Measurements from ENCODE around the gene XAGE2.
"Not testable (repeated sequence)": the region's sequence is repeated elsewhere in the genome, so short reads cannot be mapped to it uniquely, and the experiment has no call there.

XAGE2 gene

GRCh38 chrX:52368368-52369055 is at the start of gene XAGE2:
TSS of gene XAGE2 (plus strand) at chrX:52369021. CDS start at chrX:52370015, 994 bp downstream.
- no peak for FAIRE-seq

GRCh38 chrX:52337410-52337809 is 31.4 kb upstream of the XAGE2 start:
- no peak for FAIRE-seq

- no peak for FAIRE-seq
These were observed 27.3 kb upstream of the XAGE2 start for GRCh38 chrX:52341493-52341892.

GRCh38 chrX:52343131-52343530 is 25.7 kb upstream of the XAGE2 start:
- not testable (repeated sequence) for FAIRE-seq

GRCh38 chrX:52345402-52345801 is 23.4 kb upstream of the XAGE2 start:
- FAIRE-seq: not testable (repeated sequence)

- FAIRE-seq: no peak
These were observed 22.4 kb upstream of the XAGE2 start for GRCh38 chrX:52346174-52347165.

- FAIRE-seq: no peak
These were observed 19.1 kb upstream of the XAGE2 start for GRCh38 chrX:52349681-52350080.

- no peak for FAIRE-seq
These were observed 16.3 kb upstream of the XAGE2 start for GRCh38 chrX:52352551-52352950.

- FAIRE-seq: no peak
These were observed 15.0 kb upstream of the XAGE2 start for GRCh38 chrX:52353838-52354237.

- no peak for FAIRE-seq
These were observed 13.7 kb upstream of the XAGE2 start for GRCh38 chrX:52355108-52355507.

- FAIRE-seq: no peak
These were observed 9.1 kb upstream of the XAGE2 start for GRCh38 chrX:52359614-52360232.

GRCh38 chrX:52361941-52362340 is 6.9 kb upstream of the XAGE2 start:
- no peak for FAIRE-seq

GRCh38 chrX:52363247-52363883 is 5.5 kb upstream of the XAGE2 start:
- FAIRE-seq: no peak

GRCh38 chrX:52378870-52379269 is 10.0 kb downstream of the XAGE2 start:
- no peak for FAIRE-seq

GRCh38 chrX:52380993-52381392 is 12.2 kb downstream of the XAGE2 start:
- FAIRE-seq: no peak

GRCh38 chrX:52410439-52411394 is 41.9 kb downstream of the XAGE2 start:
- FAIRE-seq: no peak

GRCh38 chrX:52415304-52415703 is 46.5 kb downstream of the XAGE2 start:
- no peak for FAIRE-seq

GRCh38 chrX:52416816-52417215 is 48.0 kb downstream of the XAGE2 start:
- FAIRE-seq: no peak

GRCh38 chrX:52420824-52421443 is 52.1 kb downstream of the XAGE2 start:
- no peak for FAIRE-seq

- FAIRE-seq: no peak
These were observed 54.1 kb downstream of the XAGE2 start for GRCh38 chrX:52422884-52423283.

- FAIRE-seq: no peak
These were observed 55.8 kb downstream of the XAGE2 start for GRCh38 chrX:52424656-52425055.
